HL-60/S4 treated with phorbol 12-myristate 13-acetate at 8.2 ng/mL for 4 days and 3 days (cell line): Measurements from ENCODE around the gene SPATA20.

Source experiments
- in situ Hi-C: fragments of 300-500 bp; cut with MboI; formaldehyde crosslinking; loops from 2 replicates; pipeline ENCODE4 v1.15.0; 2022; ENCODE audit warnings: low sequenced_read_pairs

The SPATA20 gene

DNA sequence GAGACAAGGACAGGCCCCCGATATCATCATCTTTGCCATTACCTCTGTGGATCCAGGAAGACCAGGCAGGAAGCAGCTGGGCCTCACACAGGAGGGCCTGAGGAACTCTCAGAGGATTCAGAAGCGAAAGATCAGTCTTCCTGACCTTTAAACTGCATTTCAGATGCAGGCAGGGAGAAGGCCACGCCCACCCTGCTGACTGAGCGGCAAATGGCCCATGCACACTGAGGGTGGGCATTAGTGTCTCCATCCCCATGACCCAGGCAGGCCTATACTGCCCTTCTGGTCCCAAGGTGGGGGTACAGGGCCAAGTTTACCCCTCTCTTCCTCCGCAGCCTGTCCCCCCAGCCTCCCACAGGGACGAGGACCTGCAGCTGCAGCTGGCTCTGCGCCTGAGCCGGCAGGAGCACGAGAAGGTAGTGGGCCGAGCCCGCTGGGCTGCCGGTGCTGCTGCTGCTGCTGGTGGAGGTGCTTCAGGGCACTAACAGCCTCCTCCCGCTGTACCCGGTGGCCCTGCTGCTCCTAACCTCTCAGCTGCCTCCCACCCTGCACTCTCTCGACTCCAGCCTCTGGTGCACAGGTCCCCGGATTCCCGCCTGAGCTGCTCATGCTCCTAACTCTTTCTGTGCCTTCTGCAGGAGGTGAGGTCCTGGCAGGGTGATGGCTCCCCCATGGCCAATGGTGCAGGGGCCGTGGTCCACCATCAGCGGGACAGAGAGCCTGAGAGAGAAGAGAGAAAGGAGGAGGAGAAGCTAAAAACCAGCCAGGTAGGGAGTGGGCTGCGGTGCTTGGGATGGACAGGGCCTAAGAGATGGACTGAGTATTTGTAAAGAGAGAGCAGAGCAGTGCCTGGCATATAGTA lies 8.2 kb upstream of the SPATA20 start:
- in situ Hi-C loops = no loop called here

- in situ Hi-C loops = no loop called here
Observed at GRCh38 chr17:50539762-50540559, 7.0 kb upstream of the SPATA20 start.

DNA sequence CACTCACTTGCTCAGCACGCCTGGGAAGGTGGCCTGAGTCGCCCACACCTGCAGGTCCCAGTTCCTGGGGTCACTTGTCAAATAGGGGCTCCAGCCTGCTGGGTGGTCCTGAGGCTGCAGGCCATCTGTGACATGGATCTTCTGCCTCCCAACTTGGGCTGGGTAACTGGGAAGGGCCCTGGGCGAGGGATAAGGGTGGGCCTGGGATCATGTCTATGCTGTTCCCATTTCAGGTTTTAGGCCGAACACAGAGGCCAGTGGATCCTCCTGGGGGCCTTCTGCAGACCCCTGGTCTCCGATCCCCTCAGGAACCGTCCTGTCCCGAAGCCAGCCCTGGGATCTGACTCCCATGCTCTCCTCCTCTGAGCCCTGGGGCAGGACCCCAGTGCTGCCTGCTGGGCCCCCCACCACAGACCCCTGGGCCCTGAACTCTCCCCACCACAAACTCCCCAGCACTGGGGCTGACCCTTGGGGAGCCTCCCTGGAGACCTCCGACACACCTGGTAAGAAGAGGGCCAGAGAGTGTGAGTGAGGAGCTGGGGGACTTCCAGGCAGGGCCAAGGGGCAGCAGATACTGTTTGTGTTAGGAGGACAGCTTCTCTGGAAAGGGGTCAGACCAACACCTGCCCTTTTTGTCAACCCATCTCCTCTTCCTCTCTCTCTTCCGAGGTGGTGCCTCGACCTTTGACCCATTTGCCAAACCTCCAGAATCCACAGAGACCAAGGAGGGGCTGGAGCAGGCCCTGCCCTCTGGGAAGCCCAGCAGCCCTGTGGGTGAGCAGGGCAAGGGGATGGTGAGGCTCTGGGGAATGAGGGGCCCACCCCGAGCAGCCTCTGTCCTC lies 6.2 kb upstream of the SPATA20 start:
- in situ Hi-C loops = no loop called here

GRCh38 chr17:50541402-50541715 lies 5.6 kb upstream of the SPATA20 start:
- in situ Hi-C loops = no loop called here

- in situ Hi-C loops = no loop called here
Observed at GRCh38 chr17:50541716-50542688, 5.0 kb upstream of the SPATA20 start.

DNA sequence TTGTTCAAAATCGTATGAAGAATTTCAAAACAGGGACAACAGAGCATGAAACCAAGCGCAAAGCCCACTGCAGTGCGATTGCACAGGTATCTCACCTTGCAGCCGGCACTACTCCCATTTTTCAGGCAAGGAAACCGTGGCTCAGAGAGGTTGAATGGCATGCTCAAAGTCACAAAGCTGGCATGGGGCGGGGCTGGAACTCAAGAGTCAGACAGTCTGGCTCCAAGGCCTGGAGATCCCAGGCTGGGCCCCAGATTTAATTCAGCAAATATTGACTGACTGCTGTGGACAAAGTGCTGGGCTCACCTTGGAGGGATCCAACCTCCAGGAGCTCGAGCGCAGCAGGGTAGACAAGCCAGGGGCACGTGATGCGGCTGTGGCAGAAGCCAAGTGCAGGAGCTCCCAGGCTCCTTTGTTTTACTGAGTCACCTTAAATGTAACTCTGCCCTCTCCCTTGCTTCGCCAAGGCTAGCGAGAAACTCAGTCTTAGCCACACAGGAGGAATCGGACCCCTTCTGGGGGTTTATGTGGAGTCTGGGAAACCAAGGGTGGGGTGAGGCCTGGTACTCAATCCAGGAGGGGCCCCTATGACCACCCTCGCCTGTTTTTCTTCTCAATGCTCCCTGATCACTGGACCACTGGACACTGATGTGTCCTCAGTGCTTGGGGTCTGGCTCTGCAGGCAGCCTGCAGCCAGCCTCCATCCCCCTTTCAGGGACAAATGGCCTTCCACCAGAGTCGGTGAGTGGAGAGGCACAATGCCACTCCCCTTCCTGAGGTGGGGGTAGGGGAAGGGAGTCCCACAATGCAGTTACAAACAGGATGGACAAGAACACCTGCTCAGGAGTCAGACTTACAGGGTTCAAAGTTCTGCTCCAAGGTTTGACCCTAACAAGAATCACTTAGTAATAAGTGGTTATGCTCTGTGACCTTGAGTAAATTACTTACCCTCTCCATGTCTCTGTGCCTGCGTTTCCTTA lies 3.9 kb upstream of the SPATA20 start:
- in situ Hi-C loops = no loop called here

- in situ Hi-C loops = no loop called here
Observed at GRCh38 chr17:50544516-50544915, 2.5 kb upstream of the SPATA20 start.

DNA sequence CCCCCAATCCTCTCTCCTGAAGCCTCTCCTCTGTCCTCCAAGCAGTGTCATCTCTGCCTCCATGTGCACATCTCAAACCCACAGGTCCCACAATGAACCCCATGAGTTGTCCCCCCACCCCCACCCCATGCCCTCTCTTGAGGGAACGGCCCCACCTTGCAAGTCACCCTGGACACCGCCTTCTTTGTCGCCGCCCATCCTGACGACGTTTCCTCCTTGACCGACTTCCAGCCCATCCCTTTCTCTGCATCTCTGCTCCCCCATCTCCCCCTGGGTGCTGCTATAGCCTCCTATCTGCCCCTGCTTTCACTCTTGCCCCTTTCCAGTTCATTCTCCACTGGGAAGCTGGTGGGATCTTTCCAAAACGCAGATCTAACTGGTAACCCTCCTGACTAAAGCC lies 1.7 kb upstream of the SPATA20 start:
- in situ Hi-C loops = no loop called here

- in situ Hi-C loops = no loop called here
Observed at GRCh38 chr17:50546701-50547034, 306 bp upstream of the SPATA20 start.

GRCh38 chr17:50547736-50548083 lies 736 bp downstream of the SPATA20 start:
- in situ Hi-C loops = no loop called here

DNA sequence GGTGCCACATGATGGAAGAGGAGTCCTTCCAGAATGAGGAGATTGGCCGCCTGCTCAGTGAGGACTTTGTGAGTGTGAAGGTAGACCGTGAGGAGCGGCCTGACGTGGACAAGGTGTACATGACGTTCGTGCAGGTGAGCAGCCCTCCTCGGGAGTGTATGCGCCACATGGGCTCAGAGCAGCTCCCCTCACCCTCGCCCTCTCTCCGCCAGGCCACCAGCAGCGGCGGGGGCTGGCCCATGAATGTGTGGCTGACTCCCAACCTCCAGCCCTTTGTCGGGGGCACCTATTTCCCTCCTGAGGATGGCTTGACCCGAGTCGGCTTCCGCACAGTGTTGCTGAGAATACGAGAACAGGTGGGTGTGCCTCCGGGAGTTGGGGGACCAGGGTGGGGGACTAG lies 1.9 kb downstream of the SPATA20 start:
- in situ Hi-C loops = no loop called here

DNA sequence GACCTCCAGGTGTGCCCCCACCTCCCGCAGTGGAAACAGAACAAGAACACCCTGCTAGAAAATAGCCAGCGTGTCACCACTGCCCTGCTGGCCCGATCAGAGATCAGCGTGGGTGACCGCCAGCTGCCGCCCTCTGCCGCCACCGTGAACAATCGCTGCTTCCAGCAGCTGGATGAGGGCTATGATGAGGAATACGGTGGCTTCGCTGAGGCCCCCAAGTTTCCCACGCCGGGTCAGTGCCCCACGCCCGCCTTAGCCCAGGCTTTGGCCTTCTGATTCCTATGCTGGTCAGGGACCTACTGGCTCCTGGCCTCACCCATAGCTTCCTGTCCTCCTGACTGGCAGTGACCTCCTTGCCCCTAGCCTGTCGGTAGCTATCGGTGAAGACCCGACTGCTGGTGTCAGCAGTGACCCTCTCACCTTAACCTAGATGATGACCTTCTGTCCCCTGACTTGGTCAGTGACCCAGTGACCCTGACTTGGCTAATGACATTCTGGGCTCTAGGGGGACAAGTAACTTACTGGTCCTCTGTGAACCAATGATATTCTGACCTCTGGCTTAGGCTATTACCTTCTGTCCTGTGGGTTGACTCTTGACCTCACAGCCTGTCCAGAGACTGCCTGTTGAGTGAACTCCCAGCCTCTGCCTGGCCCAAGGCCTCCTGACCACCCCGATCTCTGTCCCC lies 2.4 kb downstream of the SPATA20 start:
- in situ Hi-C loops = no loop called here

DNA sequence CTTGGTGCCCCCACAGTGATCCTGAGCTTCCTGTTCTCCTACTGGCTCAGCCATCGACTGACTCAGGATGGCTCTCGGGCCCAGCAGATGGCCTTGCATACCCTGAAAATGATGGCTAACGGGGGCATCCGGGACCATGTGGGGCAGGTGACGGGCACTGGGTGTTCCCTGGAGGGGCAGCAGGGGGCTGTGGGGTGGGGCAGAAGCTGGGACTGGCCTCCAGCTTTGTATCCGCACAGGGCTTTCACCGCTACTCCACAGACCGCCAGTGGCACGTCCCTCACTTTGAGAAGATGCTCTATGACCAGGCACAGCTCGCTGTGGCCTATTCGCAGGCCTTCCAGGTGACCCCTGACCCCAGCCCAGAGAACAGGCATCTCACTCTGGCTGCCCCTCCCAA lies 3.0 kb downstream of the SPATA20 start:
- in situ Hi-C loops = no loop called here

DNA sequence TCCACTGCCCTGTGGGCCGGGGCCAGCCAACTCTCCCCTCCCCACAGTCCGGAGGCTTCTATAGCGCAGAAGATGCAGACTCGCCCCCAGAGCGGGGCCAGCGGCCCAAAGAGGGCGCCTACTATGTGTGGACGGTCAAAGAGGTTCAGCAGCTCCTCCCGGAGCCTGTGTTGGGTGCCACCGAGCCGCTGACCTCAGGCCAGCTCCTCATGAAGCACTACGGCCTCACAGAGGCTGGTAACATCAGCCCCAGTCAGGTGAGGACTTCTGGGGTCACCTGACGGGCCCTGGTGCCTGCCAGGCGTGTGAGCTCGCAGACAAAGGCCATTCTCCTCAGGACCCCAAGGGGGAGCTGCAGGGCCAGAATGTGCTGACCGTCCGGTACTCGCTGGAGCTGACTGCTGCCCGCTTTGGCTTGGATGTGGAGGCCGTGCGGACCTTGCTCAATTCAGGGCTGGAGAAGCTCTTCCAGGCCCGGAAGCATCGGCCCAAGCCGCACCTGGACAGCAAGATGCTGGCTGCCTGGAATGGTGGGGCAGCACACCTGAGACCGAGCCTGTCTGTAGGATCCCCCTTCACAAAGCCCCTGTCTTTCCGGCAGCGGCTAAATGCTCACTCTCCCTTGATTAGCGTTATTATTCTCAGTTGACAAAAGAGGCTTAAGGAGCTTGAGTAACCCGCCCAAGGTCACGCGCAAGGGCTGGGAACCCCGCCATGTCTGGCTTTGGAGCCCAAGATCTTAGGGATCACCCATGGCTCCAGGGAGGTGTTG lies 3.9 kb downstream of the SPATA20 start:
- in situ Hi-C loops = no loop called here

DNA sequence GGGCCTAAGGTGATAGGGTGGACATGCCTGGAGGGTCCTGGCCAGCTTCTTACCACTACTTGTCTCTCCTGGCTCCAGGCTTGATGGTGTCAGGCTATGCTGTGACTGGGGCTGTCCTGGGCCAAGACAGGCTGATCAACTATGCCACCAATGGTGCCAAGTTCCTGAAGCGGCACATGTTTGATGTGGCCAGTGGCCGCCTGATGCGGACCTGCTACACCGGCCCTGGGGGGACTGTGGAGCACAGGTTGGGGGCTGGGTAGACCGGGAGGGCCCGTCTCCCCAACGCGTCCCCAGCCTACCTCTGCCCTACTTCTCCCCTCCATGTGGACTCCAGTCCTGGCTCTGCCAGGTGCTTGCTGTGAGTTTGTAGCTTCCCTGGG lies 4.5 kb downstream of the SPATA20 start:
- in situ Hi-C loops = no loop called here

GRCh38 chr17:50551884-50552283 lies 4.9 kb downstream of the SPATA20 start:
- in situ Hi-C loops = no loop called here

DNA sequence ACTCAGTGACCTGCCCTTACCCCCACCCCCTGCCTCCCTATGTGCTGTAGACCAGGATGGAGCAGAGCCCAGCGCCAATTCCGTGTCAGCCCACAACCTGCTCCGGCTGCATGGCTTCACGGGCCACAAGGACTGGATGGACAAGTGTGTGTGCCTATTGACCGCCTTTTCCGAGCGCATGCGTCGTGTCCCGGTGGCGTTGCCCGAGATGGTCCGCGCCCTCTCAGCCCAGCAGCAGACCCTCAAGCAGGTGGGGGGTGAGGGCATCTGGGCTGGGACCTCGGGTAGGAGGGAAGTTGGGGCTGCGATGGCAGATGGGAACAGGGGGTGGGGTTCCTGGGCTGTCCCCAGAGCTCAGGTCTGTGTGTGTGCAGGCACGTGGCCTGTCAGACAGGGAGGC lies 7.2 kb downstream of the SPATA20 start:
- in situ Hi-C loops = no loop called here

- in situ Hi-C loops = no loop called here
Observed at GRCh38 chr17:50556803-50557202, 9.8 kb downstream of the SPATA20 start.
